HG02943 (cell line): Measurements from ENCODE around the gene CFAP410.
"Not testable (repeated sequence)": the region's sequence is repeated elsewhere in the genome, so short reads cannot be mapped to it uniquely, and the experiment has no call there.

Experiments
- ATAC-seq: cut with Tn5 transposase; IDR thresholded peaks from one replicate; pipeline ENCODE4 v1.9.1; 2021; ENCODE audit warnings: mild to moderate bottlenecking, low read depth, moderate library complexity; ENCODE audit not compliant: unreplicated experiment

Gene CFAP410

DNA sequence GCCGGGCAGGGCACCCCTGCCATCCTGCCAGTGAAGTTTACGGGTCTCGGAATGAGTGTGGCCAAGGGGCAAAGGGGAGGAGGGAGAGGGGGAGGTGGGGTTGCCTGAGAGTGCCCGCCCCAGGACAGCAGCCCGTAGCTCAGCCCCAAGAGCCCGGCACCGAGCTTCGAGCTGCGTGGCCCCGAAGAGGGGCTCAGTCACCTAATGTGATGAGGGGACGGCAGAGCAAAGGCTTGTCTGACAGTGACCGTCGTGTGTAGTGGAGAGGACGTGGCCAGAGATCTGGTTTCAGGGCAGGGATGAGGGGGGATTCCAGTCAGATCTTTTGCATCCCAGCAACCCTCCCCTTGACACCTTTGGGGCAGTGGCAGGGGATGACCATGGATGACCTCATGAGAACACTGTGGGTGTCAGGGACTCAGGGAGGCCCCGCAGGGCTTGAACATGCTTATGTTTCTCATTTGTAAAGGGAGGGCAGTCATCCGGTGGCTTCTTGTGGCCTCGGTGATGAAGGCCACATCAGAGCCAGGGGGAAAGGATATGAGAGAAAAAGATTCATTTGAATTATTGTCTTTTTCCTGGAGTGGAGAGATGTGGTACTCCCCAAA is 13.2 kb upstream of the CFAP410 start:
- no peak for ATAC-seq

- ATAC-seq, result no peak
These were observed 12.5 kb upstream of the CFAP410 start for GRCh38 chr21:44351535-44352252.

- no peak for ATAC-seq
These were observed 11.7 kb upstream of the CFAP410 start for GRCh38 chr21:44350773-44351481.

- no peak for ATAC-seq
These were observed 10.9 kb upstream of the CFAP410 start for GRCh38 chr21:44349847-44350772.

DNA sequence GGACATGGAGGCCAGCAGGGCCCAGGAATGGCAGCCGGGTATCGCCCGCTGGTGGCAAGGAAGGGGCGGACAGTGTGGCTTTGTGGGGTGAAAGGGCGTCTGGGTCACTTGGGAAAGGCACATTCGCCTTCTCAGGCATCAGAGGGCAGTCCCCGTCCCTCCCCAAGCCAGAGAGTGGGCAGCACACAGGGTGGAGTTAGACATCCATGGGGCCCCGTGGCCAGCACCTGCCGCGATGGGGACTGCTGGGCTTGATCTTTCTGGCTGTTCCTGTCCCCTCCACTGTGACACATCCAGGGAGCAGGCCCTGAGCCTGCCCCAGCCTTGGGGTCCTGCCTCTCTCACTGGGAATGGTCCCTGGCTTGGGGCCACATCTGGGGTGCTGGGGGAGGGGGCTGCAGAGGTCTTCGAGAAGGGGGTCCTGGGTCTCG is 10.2 kb upstream of the CFAP410 start:
- no peak for ATAC-seq

DNA sequence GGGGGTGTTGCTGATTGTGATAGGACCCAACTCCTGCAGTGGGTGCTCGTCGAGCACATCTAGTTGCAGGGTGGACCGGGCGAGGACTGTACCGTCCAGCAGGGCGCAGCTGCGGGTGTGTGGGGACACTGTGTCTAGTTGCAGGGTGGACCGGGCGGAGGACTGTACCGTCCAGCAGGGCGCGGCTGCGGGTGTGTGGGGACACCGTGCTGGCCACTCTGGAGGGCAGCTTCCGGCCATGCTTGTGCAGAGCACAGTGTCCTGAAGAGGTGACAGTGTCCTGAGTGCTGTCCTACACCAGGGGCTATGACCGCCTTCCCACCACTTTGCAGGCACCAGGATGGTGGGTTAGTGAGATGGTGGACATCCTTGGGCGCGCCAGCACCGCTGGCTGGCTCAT is 9.7 kb upstream of the CFAP410 start:
- no peak for ATAC-seq

- no peak for ATAC-seq
These were observed 8.8 kb upstream of the CFAP410 start for GRCh38 chr21:44347911-44348451.

- ATAC-seq, result no peak
These were observed 6.3 kb upstream of the CFAP410 start for GRCh38 chr21:44345495-44345894.

DNA sequence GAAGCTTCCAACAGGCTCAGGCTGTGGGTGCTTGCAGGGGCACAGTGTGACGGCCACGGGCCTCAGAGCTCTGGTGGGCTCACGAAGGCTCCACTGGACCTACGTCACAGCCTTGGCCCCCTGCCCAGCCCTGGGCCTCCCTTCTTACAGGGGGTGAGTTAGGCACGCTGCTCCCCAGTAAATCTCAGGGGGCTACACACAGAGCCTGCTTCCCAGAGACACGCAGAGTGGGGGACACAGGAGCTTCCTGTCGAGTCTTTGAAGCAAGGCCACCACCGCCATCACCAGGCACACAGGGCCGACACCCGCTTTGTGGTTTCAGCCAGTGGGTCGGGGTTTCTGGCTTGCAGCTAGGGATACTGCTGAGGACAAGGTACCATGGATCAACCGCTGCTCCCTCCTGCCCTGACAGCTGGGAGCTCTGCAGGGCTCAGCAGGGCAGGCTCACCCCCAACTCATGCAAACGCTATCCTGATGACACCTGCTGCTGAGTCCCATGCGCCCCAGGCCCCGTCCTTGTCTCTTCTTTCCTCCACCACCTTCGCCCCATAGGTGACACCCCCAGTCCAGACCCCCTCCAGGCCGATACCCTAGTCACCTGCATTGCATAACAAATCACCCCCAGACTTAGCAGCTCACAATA is 5.5 kb upstream of the CFAP410 start:
- no peak for ATAC-seq

GRCh38 chr21:44342981-44343380 is 3.8 kb upstream of the CFAP410 start:
- not testable (repeated sequence) for ATAC-seq

DNA sequence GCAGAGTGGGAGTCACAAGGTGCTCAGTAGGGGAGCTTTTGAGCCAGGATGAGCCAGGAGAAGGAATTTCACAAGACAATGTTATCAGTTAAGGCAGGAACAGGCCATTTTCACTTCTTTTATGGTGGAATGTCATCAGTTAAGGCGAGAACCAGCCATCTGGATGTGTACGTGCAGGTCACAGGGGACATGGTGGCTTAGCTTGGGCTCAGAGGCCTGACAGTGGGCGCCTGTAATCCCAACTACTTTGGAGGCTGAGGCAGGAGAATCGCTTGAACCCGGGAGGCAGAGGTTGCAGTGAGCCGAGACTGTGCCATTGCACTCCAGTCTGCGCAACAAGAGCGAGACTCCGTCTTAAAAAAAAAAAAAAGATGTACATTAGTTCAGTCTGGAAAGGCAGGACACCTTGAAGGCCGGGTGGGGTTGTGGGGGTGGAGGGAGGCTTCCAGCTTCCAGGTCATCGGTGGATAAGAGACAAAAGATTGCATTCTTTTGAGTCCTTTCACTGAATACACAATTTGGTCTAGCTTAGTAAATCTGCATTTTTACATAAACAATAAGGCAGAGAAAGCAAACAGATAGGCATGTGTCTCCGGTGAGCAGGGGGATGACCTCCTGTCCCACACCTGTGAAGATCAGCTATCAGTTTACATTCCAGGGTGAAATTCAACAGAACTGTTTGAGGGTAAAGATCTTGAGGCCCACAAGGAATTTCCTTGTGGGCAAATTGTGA is 2.7 kb upstream of the CFAP410 start:
- not testable (repeated sequence) for ATAC-seq

DNA sequence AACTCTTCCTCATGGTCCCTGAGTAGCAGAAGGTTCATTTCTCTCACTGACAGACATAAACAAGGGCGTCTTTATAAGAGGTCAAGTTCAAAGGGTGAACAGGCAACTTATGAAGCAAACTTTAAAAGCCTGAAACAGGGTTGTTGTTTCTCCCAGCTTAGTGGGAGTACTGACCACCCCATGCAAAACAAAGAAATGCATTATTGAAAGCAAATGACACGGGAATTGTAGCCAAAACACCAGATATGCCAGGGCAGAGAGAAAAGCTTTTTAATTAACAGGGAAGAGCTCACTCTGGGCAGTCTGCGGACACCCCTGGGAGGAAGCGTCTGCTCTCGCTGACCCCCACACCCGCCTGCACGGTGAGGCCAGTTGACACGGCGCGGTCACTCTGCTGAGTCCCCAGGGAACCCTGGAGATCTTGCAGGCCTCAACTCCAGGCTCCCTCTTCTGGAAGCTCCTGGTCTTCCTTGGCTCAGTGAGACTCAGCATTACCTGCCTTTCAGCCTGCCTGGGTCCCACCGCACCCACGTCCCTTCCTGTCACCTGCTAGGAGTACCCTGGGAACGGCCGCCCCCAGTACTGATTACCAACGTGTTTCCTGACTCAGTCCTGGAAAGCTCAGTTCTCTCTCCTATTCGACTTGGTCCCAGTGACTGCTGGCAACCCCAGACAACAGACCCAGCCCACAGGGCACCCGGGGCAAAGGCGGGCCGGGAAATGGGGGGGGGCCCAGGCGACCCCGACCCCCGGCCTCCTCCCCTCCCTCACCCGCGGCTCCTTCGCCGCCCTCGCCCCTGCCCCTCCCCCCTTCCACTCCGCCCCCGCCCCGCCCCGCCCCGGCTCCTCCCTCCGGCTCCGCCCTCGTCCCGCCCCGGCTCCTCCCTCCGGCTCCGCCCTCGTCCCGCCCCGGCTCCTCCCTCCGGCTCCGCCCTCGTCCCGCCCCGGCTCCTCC is 972 bp downstream of the CFAP410 start:
- ATAC-seq, result no peak

GRCh38 chr21:44337449-44337848 is 1.7 kb downstream of the CFAP410 start:
- ATAC-seq, result no peak

DNA sequence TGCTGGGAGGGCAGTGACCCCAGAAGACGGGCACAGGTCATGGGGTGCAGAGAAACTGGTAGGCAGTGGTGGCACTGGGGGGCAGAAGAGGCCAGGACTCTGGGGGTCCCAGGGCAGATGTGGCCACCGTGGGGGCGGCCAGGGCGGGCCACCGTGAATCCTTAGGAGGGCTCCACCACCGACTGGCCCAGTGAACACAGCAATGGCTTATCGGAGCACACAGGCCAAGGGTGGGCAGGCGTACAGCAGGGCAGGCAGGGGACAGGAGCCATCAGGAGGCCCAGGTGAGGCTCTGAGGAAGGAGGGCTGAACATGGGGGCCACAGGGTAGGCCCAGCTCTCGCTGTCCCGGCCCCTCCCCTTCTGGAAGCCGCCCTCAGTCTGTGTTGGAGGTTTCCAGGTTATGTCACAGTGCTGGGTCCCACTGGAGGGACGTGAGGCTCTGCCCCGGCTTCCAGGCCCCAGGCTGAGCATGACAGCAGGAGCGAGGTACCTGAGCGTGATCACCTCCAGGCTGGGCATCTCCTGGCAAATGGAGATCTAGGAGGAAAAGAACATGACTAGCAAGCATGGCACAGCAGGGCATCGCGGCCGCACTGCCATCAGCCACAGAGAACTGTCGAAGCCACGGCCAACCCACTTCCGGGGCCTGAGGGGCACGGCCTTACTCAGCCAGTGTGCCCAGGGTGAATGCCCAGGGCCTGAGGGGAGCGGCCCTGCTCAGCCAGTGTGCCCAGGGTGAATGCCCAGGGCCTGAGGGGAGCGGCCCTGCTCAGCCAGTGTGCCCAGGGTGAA is 3.7 kb downstream of the CFAP410 start:
- ATAC-seq, result no peak

GRCh38 chr21:44334329-44335030 is 4.7 kb downstream of the CFAP410 start:
- ATAC-seq, result no peak

GRCh38 chr21:44333509-44334328 is 5.5 kb downstream of the CFAP410 start:
- ATAC-seq, result no peak
